Stomach (tissue), 9 donors: Measurements from ENCODE around the gene MINPP1. TPM values are rescaled to one million over a fixed set of nuclear protein-coding genes. Genes with fewer than 3 reads are reported as not detected.

ENCODE experiments used
- DNase-seq, 2 donors: peaks; one replicate each; pipeline versions ENCODE4 v3.0.0 to v3.0.0-alpha.2; 2013 to 2019
- H3K27ac ChIP-seq, 5 donors: fragments of 200-600 bp in 4 of 5; sonication (generic) in 4 of 5; one replicate each; pipeline ENCODE4 v1.5.1; 2013 to 2019; ENCODE audit warnings: mild to moderate bottlenecking in 1 of 5, moderate library complexity in 1 of 5
- H3K27me3 ChIP-seq, 3 donors: fragments of 200-600 bp; sonication (generic); one replicate each; pipeline ENCODE4 v1.5.1; 2017 to 2019; ENCODE audit warnings: mixed run types in 1 of 3
- H3K36me3 ChIP-seq, 4 donors: fragments of 200-600 bp; sonication (generic); 1 replicate in 3 of 4; 2 replicates in 1 of 4; pipeline ENCODE4 v1.5.1; 2016 to 2019
- H3K4me1 ChIP-seq, 4 donors: fragments of 200-600 bp; sonication (generic); one replicate each; pipeline ENCODE4 v1.5.1; 2016 to 2019
- H3K4me3 ChIP-seq, 4 donors: fragments of 200-600 bp; sonication (generic) in 3 of 4; one replicate each; pipeline ENCODE4 v1.5.1; 2016 to 2019; ENCODE audit warnings: mild to moderate bottlenecking in 1 of 4
- H3K9me3 ChIP-seq, 4 donors: fragments of 200-600 bp; sonication (generic); one replicate each; pipeline ENCODE4 v1.5.1; 2016 to 2019
- CTCF ChIP-seq, 7 experiments: fragments of 450-650 bp in 4 of 7; fragments of 200-600 bp in 3 of 7; sonication (generic) in 3 of 7; IDR thresholded peaks; one replicate each; pipeline ENCODE4 v1.5.1; 2016 to 2019; ENCODE audit warnings: antibody characterized with exemption in 7 of 7, control low read depth in 2 of 7, mild to moderate bottlenecking in 1 of 7
- EP300 ChIP-seq: sonication (generic); formaldehyde crosslinking; IDR thresholded peaks from one replicate; pipeline ENCODE4 v1.6.1; 2017; ENCODE audit warnings: antibody characterized with exemption
- POLR2A ChIP-seq, 4 donors: fragments of 450-650 bp; IDR thresholded peaks; one replicate each; pipeline ENCODE4 v1.6.1; 2016; ENCODE audit warnings: antibody characterized with exemption in 4 of 4, control low read depth in 2 of 4, mild to moderate bottlenecking in 1 of 4, moderate library complexity in 1 of 4
- POLR2AphosphoS5 ChIP-seq, 3 donors: sonication (generic); formaldehyde crosslinking; IDR thresholded peaks; one replicate each; pipeline ENCODE4 v1.6.1; 2016; ENCODE audit warnings: antibody characterized with exemption in 3 of 3
- WGBS, 5 donors: extraction: QIAGEN DNeasy Blood & Tissue Kit in 3 of 5; methylation state at CpG; one replicate each; pipeline versions ENCODE4 v1.1.5 to v1.1.7; 2013 to 2018; 5-methylcytosine and 5-hydroxymethylcytosine counted together
- intact Hi-C: fragments of 100-400 bp; cut with DNase I; formaldehyde crosslinking; loops from one replicate; pipeline ENCODE4 v1.15.1; 2023; ENCODE audit warnings: low total_unique reads
- polyA plus RNA-seq, 3 donors: library from polyadenylated mRNA; stranded (reverse); fragments of 200-250 nt; gene quantifications; one replicate each; pipeline ENCODE4 v1.2.3, GENCODE V29; 2013
- total RNA-seq, 5 donors: library from RNA; depleted of rRNA; stranded (reverse); fragments of >200 nt; gene quantifications; one replicate each; pipeline versions ENCODE4 v1.1.0 to v1.2.3, GENCODE V29; 2014 to 2016
- donor health status: healthy with polysubstance abuse.
- donor health status: Bipolar disorder and iron deficiency.
- donor health status: healthy.

Gene MINPP1
- total and polyA plus RNA-seq, 8 donors = 0.89 to 19.4 (median 6.6) TPM

- no peak for DNase-seq
- H3K27ac ChIP-seq = no peak overlapping the region
- 66 to 81% (median 76%) methylated on average over 8 of the region's 8 CpGs for WGBS, 5 donors
- no peak overlapping the region for H3K4me3 ChIP-seq
- no peaks in the 10 kb centered on the region for H3K27me3 ChIP-seq
- intact Hi-C loops = no loop called here
- H3K4me1 ChIP-seq = peaks cover 0 to 5% (median 0%) of the 10 kb centered on the region in 4 donors
- TF ChIP-seq POLR2A (IDR thresholded peaks at IDR 0.05) (no peak), POLR2AphosphoS5 (IDR thresholded peaks at IDR 0.05) (no peak), EP300 (no peak), CTCF (IDR thresholded peaks at IDR 0.05) (no peak)
- no peaks in the 10 kb centered on the region for H3K36me3 ChIP-seq
- H3K9me3 ChIP-seq = no peaks in the 10 kb centered on the region
Observed at GRCh38 chr10:87598700-87599099, 94.0 kb downstream of the MINPP1 start.

GRCh38 chr10:87600581-87600980 lies 95.9 kb downstream of the MINPP1 start:
- Histone ChIP-seq H3K4me1 (peaks cover 0 to 5% (median 0%) of the 10 kb centered on the region in 4 donors), H3K27ac (no peak overlapping the region), H3K4me3 (no peak overlapping the region), H3K36me3 (no peaks in the 10 kb centered on the region), H3K27me3 (no peaks in the 10 kb centered on the region), H3K9me3 (no peaks in the 10 kb centered on the region)
- 83 to 92% (median 91%) methylated on average over 1 of the region's 1 CpG for WGBS, 5 donors
- DNase-seq = no peak
- intact Hi-C loops = no loop called here
- TF ChIP-seq POLR2AphosphoS5 (IDR thresholded peaks at IDR 0.05) (no peak), CTCF (IDR thresholded peaks at IDR 0.05) (no peak), POLR2A (IDR thresholded peaks at IDR 0.05) (no peak), EP300 (no peak)

Other genes with a start within 250 kb of the MINPP1 start
- gene NUTM2D, start 147.1 kb upstream of the MINPP1 start, total RNA-seq = 1 to 10 TPM in 3 of 5 donors, under 1 TPM in 1, not detected in 1; under 0.01 to 2.0 (median 1.6) TPM
- gene NUTM2D, start 147.1 kb upstream of the MINPP1 start, polyA plus RNA-seq = 1 to 10 TPM; 1.2 to 9.2 (median 1.8) TPM
- 10 to 100 TPM in 4 of 5 donors, 1 to 10 TPM in 1; 1.3 to 17.3 (median 12.6) TPM for gene PAPSS2, start 155.0 kb downstream of the MINPP1 start, total RNA-seq
- gene PAPSS2, start 155.0 kb downstream of the MINPP1 start, polyA plus RNA-seq = 1 to 10 TPM; 2.7 to 9.5 (median 8.0) TPM